DND-41 (cell line): ENCODE measurements around the gene DGKB.

Source experiments
- ATAC-seq: fragments of 200-7000 bp; cut with Tn5 transposase; 3 replicates; pipeline ENCODE4 v1.9.1; 2021; ENCODE audit warnings: low read depth; ENCODE audit not compliant: insufficient read depth
- DNase-seq: peaks from one replicate; pipeline ENCODE4 v3.0.0-alpha.2; 2020
- H2AFZ ChIP-seq: 2 replicates; pipeline ENCODE4 v1.6.0; 2012; ENCODE audit warnings: low read depth, low read length
- H3K27ac ChIP-seq: 2 replicates; pipeline ENCODE4 v1.5.1; 2012; ENCODE audit warnings: low read length, inconsistent platforms
- H3K27me3 ChIP-seq: fragments of 200-600 bp; sonication (generic); 2 replicates; pipeline ENCODE4 v1.6.0; 2012; ENCODE audit warnings: low read length, mild to moderate bottlenecking, inconsistent platforms; ENCODE audit not compliant: insufficient read depth, poor library complexity
- H3K36me3 ChIP-seq: 2 replicates; pipeline ENCODE4 v1.5.1; 2012; ENCODE audit warnings: low read length, inconsistent platforms; ENCODE audit not compliant: insufficient read depth
- H3K4me1 ChIP-seq: 2 replicates; pipeline ENCODE4 v1.5.1; 2012; ENCODE audit warnings: mild to moderate bottlenecking, low read length; ENCODE audit not compliant: insufficient read depth
- H3K4me2 ChIP-seq: 2 replicates; pipeline ENCODE4 v1.6.0; 2012; ENCODE audit warnings: mild to moderate bottlenecking, moderate library complexity, low read length, inconsistent platforms; ENCODE audit not compliant: insufficient read depth
- H3K4me3 ChIP-seq, 2 experiments: fragments of 200-600 bp in 1 of 2; shearing (Covaris generic) in 1 of 2; 2 replicates each; pipeline ENCODE4 v1.5.1; 2012 to 2016; ENCODE audit warnings: inconsistent platforms in 2 of 2, low read length in 2 of 2, mild to moderate bottlenecking in 2 of 2, low read depth in 1 of 2, moderate library complexity in 1 of 2
- H3K79me2 ChIP-seq: 2 replicates; pipeline ENCODE4 v1.6.0; 2012; ENCODE audit warnings: low read length, inconsistent platforms; ENCODE audit not compliant: insufficient read depth
- H3K9ac ChIP-seq: 2 replicates; pipeline ENCODE4 v1.6.0; 2012; ENCODE audit warnings: low read depth, mild to moderate bottlenecking, inconsistent platforms, low read length, moderate library complexity
- H3K9me3 ChIP-seq: 2 replicates; pipeline ENCODE4 v1.5.1; 2012; ENCODE audit warnings: low read length, moderate library complexity, mild to moderate bottlenecking, inconsistent platforms; ENCODE audit not compliant: insufficient read depth, severe bottlenecking
- H4K20me1 ChIP-seq: 2 replicates; pipeline ENCODE4 v1.6.0; 2012; ENCODE audit warnings: low read length; ENCODE audit not compliant: insufficient read depth
- CTCF ChIP-seq: IDR thresholded peaks from 2 replicates; pipeline ENCODE4 v1.5.1; 2012; ENCODE audit warnings: borderline replicate concordance, low read length, moderate library complexity, mild to moderate bottlenecking; ENCODE audit not compliant: poor library complexity, severe bottlenecking; ENCODE audit errors: extremely low read depth
- EZH2 ChIP-seq: IDR thresholded peaks from 3 replicates; pipeline ENCODE4 v1.6.1; 2012; ENCODE audit warnings: borderline replicate concordance, low read depth, mild to moderate bottlenecking, moderate library complexity, low read length, inconsistent platforms; ENCODE audit not compliant: severe bottlenecking

DGKB gene

GRCh38 chr7:14115701-14116100, 786.9 kb downstream of the DGKB start:
- no peaks in the 10 kb centered on the region for H4K20me1 ChIP-seq
- H3K79me2 ChIP-seq = no peaks in the 10 kb centered on the region
- H3K36me3 ChIP-seq = no peaks in the 10 kb centered on the region
- H3K27ac ChIP-seq = no peak overlapping the region
- H3K9ac ChIP-seq = no peak overlapping the region
- no peaks in the 10 kb centered on the region for H3K27me3 ChIP-seq
- no peak overlapping the region for H3K4me2 ChIP-seq
- ATAC-seq (no peak), DNase-seq (no peak)
- TF ChIP-seq EZH2 (no peak), CTCF (no peak)
- H3K9me3 ChIP-seq = no peaks in the 10 kb centered on the region
- H2AFZ ChIP-seq = no peak overlapping the region
- no peaks in the 10 kb centered on the region for H3K4me1 ChIP-seq
- H3K4me3 ChIP-seq = no peak overlapping the region

GRCh38 chr7:14104861-14105260, 797.7 kb downstream of the DGKB start:
- H3K79me2 ChIP-seq = no peaks in the 10 kb centered on the region
- no peaks in the 10 kb centered on the region for H3K27me3 ChIP-seq
- no peaks in the 10 kb centered on the region for H3K9me3 ChIP-seq
- no peaks in the 10 kb centered on the region for H3K36me3 ChIP-seq
- no peak overlapping the region for H3K27ac ChIP-seq
- no peak overlapping the region for H2AFZ ChIP-seq
- H4K20me1 ChIP-seq = no peaks in the 10 kb centered on the region
- H3K4me3 ChIP-seq = no peak overlapping the region
- no peak for DNase-seq
- ATAC-seq = no peak
- H3K4me1 ChIP-seq = no peaks in the 10 kb centered on the region
- no peak for TF ChIP-seq EZH2
- TF ChIP-seq CTCF = no peak
- no peak overlapping the region for H3K9ac ChIP-seq
- no peak overlapping the region for H3K4me2 ChIP-seq

- H3K9ac ChIP-seq = no peak overlapping the region
- no peak for ATAC-seq
- TF ChIP-seq EZH2 = no peak
- TF ChIP-seq CTCF = no peak
- no peaks in the 10 kb centered on the region for H3K27me3 ChIP-seq
- H3K36me3 ChIP-seq = no peaks in the 10 kb centered on the region
- no peaks in the 10 kb centered on the region for H3K79me2 ChIP-seq
- no peaks in the 10 kb centered on the region for H3K4me1 ChIP-seq
- H4K20me1 ChIP-seq = no peaks in the 10 kb centered on the region
- no peaks in the 10 kb centered on the region for H3K9me3 ChIP-seq
- H2AFZ ChIP-seq = no peak overlapping the region
- no peak overlapping the region for H3K4me2 ChIP-seq
- no peak overlapping the region for H3K4me3 ChIP-seq
- H3K27ac ChIP-seq = no peak overlapping the region
- no peak for DNase-seq
These were observed 806.4 kb downstream of the DGKB start for GRCh38 chr7:14096159-14096558.

- ATAC-seq (no peak), DNase-seq (no peak)
- Histone ChIP-seq H2AFZ (no peak overlapping the region), H3K4me1 (no peaks in the 10 kb centered on the region), H3K9ac (no peak overlapping the region), H3K9me3 (no peaks in the 10 kb centered on the region), H3K79me2 (no peaks in the 10 kb centered on the region), H3K4me2 (no peak overlapping the region), H3K27ac (no peak overlapping the region), H4K20me1 (no peaks in the 10 kb centered on the region), H3K36me3 (no peaks in the 10 kb centered on the region), H3K27me3 (no peaks in the 10 kb centered on the region), H3K4me3 (no peak overlapping the region)
- TF ChIP-seq EZH2 = no peak
- TF ChIP-seq CTCF = no peak
These were observed 807.2 kb downstream of the DGKB start for GRCh38 chr7:14095233-14095950.
